Right atrium auricular region (tissue), 2 donors: ENCODE measurements around the gene C15orf62. TPM values are rescaled to one million over a fixed set of nuclear protein-coding genes. Genes with fewer than 3 reads are reported as not detected.

Source experiments
- DNase-seq: peaks from one replicate; pipeline ENCODE4 v3.0.0-alpha.2; 2019; ENCODE audit warnings: low spot score
- H3K27ac ChIP-seq, 2 donors: fragments of 200-600 bp; sonication (generic); 1 replicate in 1 of 2; 2 replicates in 1 of 2; pipeline ENCODE4 v1.5.1; 2016 to 2019
- H3K27me3 ChIP-seq, 2 donors: fragments of 200-600 bp; sonication (generic); one replicate each; pipeline versions ENCODE4 v1.5.1 to v1.6.0; 2017 to 2019
- H3K36me3 ChIP-seq: fragments of 200-600 bp; sonication (generic); one replicate; pipeline ENCODE4 v1.5.1; 2016
- H3K4me1 ChIP-seq, 2 donors: fragments of 200-600 bp; sonication (generic); one replicate each; pipeline versions ENCODE4 v1.5.1 to v1.6.0; 2017 to 2019
- H3K4me3 ChIP-seq, 2 donors: fragments of 200-600 bp; sonication (generic); 1 replicate in 1 of 2; 2 replicates in 1 of 2; pipeline ENCODE4 v1.5.1; 2017 to 2019; ENCODE audit warnings: mild to moderate bottlenecking in 1 of 2, moderate library complexity in 1 of 2
- H3K9me3 ChIP-seq, 2 donors: fragments of 200-600 bp; sonication (generic); one replicate each; pipeline ENCODE4 v1.5.1; 2019
- CTCF ChIP-seq, 2 donors: fragments of 200-600 bp; sonication (generic); IDR thresholded peaks; one replicate each; pipeline ENCODE4 v1.5.1; 2019; ENCODE audit warnings: antibody characterized with exemption in 2 of 2
- total RNA-seq, 2 donors: library from RNA; depleted of rRNA; stranded (reverse); fragments of >200 nt; gene quantifications; one replicate each; pipeline ENCODE4 v1.1.0, GENCODE V29; 2016

The C15orf62 gene
- total RNA-seq, 2 donors from 2014 or later, result 0.83 TPM; not detected in 1

DNA sequence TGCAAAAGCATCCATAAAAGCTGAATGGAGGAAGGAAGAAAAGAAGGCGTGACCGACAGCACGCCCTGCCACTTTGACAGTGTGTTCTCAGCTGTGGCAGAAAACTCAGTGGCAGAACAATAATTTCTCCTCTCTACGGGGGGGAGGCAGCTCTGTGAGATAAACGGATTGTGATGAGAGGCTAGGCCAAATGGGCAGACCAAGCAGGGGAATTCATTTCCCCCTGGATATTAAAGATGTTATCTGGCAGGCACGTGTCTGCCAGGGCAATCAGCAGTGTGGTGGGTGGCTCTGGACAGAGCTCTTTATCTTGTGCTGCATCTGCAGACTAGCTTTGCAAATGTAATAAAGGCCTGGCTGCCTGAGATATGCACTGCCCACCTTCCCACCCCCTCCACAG, 12.8 kb upstream of the C15orf62 start:
- TF ChIP-seq CTCF (IDR thresholded peaks at IDR 0.05), result no peak
- no peak for DNase-seq

GRCh38 chr15:40759961-40760360, 9.8 kb upstream of the C15orf62 start:
- no peaks in the 10 kb centered on the region for H3K27me3 ChIP-seq
- no peak for TF ChIP-seq CTCF (IDR thresholded peaks at IDR 0.05)

More for the DNA sequence above, 12.8 kb upstream of the C15orf62 start:
- Histone ChIP-seq H3K9me3 (no peaks in the 10 kb centered on the region), H3K36me3 (peaks cover 7% of the 10 kb centered on the region), H3K4me3 (no peak overlapping the region), H3K4me1 (peaks cover 0 to 14% of the 10 kb centered on the region in 2 donors), H3K27ac (no peak overlapping the region), H3K27me3 (no peaks in the 10 kb centered on the region)

GRCh38 chr15:40762919-40763800, 6.6 kb upstream of the C15orf62 start:
- peak overlapping the region; percentile 71 to 74 for H3K27ac ChIP-seq
- DNase-seq, result peak; percentile 74
- peaks cover 0 to 25% of the 10 kb centered on the region in 2 donors for H3K4me1 ChIP-seq
- no peak for TF ChIP-seq CTCF (IDR thresholded peaks at IDR 0.05)
- H3K27me3 ChIP-seq, result no peaks in the 10 kb centered on the region
- H3K9me3 ChIP-seq, result no peaks in the 10 kb centered on the region
- peak overlapping the region; percentile 43 to 58 for H3K4me3 ChIP-seq
- no peaks in the 10 kb centered on the region for H3K36me3 ChIP-seq

More at GRCh38 chr15:40759961-40760360, 9.8 kb upstream of the C15orf62 start:
- Histone ChIP-seq H3K4me1 (peaks cover 0 to 25% of the 10 kb centered on the region in 2 donors), H3K27ac (no peak overlapping the region), H3K36me3 (no peaks in the 10 kb centered on the region), H3K4me3 (no peak overlapping the region), H3K9me3 (no peaks in the 10 kb centered on the region)
- no peak for DNase-seq

GRCh38 chr15:40763801-40764628, 5.8 kb upstream of the C15orf62 start, which contains the start of gene GCHFR:
Gene GCHFR (plus strand): TSS chr15:40764068. CDS start chr15:40764181, 113 bp downstream.
- TF ChIP-seq CTCF (IDR thresholded peaks at IDR 0.05), result peak in 1 of 2 donors; percentile 48
- peak; percentile 79 for DNase-seq
- no peaks in the 10 kb centered on the region for H3K9me3 ChIP-seq
- peak within 1 kb of the TSS; percentile 43 to 58 for H3K4me3 ChIP-seq
- H3K27me3 ChIP-seq, result no peaks in the 10 kb centered on the region
- peaks cover 0 to 29% of the 10 kb centered on the region in 2 donors for H3K4me1 ChIP-seq
- H3K27ac ChIP-seq, result peak within 1 kb of the TSS; percentile 71 to 74
- H3K36me3 ChIP-seq, result no peaks in the 10 kb centered on the region

DNA sequence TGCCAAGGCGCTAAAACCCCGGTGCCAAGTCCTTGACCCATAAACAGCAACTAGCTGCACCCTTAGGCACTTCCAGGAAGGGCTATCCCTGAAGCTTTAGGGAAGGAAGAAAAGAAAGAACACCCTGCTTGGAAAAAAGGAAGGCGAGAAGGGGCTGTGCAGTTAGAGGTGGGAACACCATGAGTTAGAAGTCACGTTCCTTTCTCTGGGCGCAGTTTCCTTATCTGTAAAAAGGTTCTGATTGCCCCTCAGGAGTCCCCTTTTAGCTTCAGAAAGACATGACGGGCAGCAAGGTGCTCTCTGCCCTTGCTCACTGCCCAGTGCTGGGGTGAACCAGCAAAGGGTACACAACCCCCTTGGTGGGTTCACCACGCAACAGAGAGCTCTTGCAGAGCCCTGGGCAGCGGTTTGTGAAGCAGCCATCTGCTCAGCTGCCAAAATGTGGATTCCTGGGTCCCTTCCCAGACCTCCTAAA, 5.1 kb upstream of the C15orf62 start:
- Histone ChIP-seq H3K36me3 (no peaks in the 10 kb centered on the region), H3K27ac (peak overlapping the region; percentile 71 to 74), H3K4me1 (peaks cover 0 to 35% of the 10 kb centered on the region in 2 donors), H3K4me3 (peak overlapping the region; percentile 43 to 58), H3K9me3 (no peaks in the 10 kb centered on the region), H3K27me3 (no peaks in the 10 kb centered on the region)
- no peak for TF ChIP-seq CTCF (IDR thresholded peaks at IDR 0.05)
- no peak for DNase-seq
